HL-60 (cell line): ENCODE results near the gene ITIH3.

Experiments
- GABPA ChIP-seq: IDR thresholded peaks from 2 replicates; pipeline ENCODE4 v1.6.1; 2012; ENCODE audit warnings: low read depth
- TF ChIP-seq, protein P1 (sequence below): IDR thresholded peaks from one replicate; pipeline ENCODE4 v1.5.1; 2011; ENCODE audit warnings: low read length, control low read depth, inconsistent platforms; ENCODE audit not compliant: insufficient read depth

DNA sequence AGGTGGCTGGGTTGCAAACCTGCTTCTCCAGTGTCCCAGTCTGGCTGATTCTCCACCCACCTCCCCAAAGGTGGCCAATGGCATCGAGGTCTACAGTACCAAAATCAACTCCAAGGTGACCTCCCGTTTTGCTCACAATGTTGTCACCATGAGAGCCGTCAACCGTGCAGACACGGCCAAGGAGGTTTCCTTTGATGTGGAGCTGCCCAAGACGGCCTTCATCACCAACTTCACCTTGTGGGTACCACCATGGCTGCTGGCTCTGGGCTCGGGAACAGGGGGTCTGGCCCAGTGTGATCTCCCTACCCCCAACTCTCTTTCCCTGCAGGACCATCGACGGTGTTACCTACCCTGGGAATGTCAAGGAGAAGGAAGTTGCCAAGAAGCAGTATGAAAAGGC, 1.8 kb downstream of the ITIH3 start:
- TF ChIP-seq, protein P1, sequence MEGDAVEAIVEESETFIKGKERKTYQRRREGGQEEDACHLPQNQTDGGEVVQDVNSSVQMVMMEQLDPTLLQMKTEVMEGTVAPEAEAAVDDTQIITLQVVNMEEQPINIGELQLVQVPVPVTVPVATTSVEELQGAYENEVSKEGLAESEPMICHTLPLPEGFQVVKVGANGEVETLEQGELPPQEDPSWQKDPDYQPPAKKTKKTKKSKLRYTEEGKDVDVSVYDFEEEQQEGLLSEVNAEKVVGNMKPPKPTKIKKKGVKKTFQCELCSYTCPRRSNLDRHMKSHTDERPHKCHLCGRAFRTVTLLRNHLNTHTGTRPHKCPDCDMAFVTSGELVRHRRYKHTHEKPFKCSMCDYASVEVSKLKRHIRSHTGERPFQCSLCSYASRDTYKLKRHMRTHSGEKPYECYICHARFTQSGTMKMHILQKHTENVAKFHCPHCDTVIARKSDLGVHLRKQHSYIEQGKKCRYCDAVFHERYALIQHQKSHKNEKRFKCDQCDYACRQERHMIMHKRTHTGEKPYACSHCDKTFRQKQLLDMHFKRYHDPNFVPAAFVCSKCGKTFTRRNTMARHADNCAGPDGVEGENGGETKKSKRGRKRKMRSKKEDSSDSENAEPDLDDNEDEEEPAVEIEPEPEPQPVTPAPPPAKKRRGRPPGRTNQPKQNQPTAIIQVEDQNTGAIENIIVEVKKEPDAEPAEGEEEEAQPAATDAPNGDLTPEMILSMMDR: no peak
- no peak for TF ChIP-seq GABPA
